Stimulated activated CD8-positive, alpha-beta memory T cell treated with anti-CD3 and anti-CD28 coated beads, Interleukin-15, amount 100 ng/mL, for 1 hour (primary cell): ENCODE results near the gene RPEL1.
"Not testable (repeated sequence)": the region's sequence is repeated elsewhere in the genome, so short reads cannot be mapped to it uniquely, and the experiment has no call there.

Source experiments
- DNase-seq: peaks from one replicate; pipeline ENCODE4 v3.0.0-alpha.2; 2020; ENCODE audit warnings: low read depth

Gene RPEL1

DNA sequence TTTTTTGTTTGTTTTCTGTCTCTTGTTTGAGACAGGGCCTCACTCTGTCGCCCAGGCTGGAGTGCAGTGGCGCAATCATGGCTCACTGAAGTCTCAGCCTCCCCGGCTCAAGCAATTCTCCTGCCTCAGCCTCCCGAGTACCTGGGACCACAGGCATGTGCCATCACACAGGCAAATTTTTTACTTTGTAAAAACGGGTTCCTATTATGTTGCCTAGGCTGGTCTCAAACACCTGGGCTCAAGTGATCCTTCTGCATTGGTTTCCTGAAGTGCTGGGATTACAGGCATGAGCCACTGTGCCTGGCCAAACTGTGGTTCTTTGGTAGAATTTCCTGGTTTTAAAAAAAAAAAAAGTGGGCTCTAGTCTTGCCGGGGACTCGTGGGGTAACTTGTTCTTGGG is at the start of gene RPEL1:
TSS of gene RPEL1 (plus strand) at position 301 of the 400 bp plus-strand sequence. CDS start 110 bp downstream, outside the sequence.
- DNase-seq = not testable (repeated sequence)

GRCh38 chr10:103196516-103196915 is 49.2 kb upstream of the RPEL1 start:
- no peak for DNase-seq

DNA sequence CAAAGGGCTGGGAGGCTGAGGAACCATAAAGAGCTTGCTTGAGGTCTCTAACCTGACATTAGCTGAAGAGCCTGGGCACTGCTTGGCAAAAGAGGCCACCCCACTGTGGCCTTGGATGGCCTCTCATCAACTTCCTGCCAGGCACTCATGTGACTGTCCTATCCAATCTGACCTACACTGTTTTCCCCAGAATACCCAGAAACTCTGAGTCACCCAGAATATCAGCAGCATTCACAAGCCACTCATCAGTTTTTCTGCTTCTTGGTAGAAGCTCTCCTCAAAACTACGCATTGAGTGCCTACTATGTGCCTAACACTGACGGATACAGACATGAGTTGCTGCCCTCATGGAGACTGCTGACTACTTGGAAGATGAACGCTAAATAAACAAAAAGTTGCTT is 48.5 kb upstream of the RPEL1 start:
- DNase-seq = no peak

GRCh38 chr10:103197903-103198302 is 47.8 kb upstream of the RPEL1 start:
- DNase-seq = no peak

GRCh38 chr10:103198648-103199047 is 47.0 kb upstream of the RPEL1 start:
- no peak for DNase-seq

- DNase-seq = no peak
Observed at GRCh38 chr10:103199488-103199887, 46.2 kb upstream of the RPEL1 start.

GRCh38 chr10:103202319-103202718 is 43.4 kb upstream of the RPEL1 start:
- DNase-seq = no peak

DNA sequence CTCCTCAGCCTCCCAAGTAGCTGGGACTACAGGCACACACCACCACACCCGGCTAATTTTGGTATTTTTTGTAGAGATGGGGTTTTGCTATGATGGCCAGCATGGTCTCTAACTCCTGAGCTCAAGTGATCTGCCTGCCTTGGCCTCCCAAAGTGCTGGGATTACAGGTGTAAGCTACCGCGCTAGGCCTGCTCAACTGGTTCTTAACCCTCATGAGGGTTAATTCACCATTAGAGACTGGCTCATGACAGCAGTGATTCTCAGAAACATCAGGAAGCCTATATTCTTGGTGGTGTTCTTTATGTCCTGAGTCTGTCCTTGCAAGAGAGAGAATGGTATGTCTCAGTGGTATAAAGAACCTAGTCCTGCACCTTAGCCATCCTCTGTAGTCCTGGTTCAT is 42.2 kb upstream of the RPEL1 start:
- DNase-seq = no peak

DNA sequence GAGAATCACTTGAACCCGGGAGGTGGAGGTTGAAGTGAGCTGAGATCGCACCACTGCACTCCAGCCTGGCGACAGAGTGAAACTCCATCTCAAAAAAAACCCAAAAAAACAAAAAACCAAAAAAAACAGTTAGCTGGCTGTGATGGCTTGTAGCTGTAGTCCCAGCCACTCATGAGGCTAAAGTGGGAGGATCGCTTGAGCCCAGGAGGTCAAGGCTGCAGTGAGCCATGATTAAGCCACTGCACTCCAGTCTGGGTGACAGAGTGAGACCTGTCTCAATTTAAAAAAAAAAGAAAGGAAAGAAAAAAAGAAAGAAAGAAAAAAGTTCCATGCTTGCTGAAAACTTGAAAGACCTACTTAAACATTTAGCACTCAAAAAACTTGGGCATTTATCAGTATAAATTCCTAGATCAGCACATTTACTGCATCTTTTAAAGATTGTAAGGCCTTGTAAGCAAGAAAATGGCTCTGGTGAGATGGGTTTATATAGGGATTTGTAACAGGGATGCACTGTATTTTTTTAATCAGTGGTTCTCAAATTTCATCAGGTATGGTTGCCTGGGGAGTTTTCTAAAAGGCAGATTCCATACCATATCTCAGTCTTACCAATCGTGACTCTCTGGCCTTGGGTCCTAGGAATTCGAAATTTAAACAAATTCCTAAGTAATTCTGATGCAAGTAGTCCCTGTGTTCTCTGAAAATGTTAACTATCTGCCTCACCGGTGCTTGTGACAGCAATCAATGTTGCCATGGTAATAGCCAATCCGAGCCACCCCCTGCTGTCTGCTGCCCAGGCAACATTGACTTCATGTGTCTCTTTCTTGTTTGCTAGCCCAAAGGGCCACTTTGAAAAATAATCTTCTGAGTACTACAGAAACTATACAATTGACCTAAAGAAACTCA is 41.1 kb upstream of the RPEL1 start:
- DNase-seq = no peak

GRCh38 chr10:103205401-103205800 is 40.3 kb upstream of the RPEL1 start:
- DNase-seq = not testable (repeated sequence)

DNA sequence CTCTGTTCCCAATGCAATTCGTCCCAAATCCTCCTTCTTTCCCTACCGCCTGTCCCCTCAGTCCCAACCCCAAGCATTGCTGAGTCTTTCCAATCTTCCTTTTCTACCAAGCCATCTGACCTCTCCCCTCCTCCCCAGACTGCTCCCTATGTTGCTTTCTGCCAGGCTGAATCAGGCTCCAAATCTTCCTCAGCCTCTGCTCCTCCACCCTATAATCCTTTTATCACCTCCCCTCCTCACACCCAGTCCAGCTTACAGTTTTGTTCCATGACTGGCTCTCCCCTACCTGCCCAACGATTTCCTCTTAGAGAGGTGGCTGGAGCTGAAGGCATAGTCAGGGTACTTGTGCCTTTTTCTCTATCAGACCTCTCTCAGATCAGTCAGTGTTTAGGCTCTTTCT is 39.0 kb upstream of the RPEL1 start:
- not testable (repeated sequence) for DNase-seq

GRCh38 chr10:103207141-103207540 is 38.5 kb upstream of the RPEL1 start:
- no peak for DNase-seq

DNA sequence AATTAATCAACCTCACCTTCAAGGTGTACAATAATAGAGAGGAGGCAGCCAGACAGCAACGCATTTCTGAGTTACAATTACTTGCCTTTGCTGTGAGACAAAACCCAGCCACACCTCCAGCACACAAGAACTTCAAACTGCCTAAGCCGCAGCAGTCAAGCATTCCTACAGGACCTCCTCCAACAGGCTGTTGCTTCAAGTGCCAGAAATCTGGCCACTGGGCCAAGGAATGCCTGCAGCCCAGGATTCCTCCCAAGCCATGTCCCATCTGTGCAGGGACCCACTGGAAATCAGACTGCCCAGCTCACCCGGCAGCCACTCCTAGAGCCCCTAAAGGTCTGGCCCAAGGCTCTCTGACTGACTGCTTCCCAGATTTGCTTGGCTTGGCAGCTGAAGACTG is 38.0 kb upstream of the RPEL1 start:
- DNase-seq = not testable (repeated sequence)

DNA sequence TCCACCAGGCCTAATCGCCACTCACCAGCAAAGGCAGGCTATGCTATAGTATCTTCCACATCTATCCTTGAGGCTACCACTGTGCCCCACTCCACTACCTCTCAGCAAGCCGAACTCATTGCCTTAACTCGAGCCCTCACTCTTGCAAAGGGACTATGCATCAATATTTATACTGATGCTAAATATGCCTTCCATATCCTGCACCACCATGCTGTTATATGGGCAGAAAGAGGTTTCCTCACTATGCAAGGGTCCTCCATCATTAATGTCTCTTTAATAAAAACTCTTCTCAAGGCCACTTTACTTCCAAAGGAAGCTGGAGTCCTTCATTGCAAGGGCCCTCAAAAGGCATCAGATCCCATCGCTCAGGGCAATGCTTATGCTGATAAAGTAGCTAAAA is 35.4 kb upstream of the RPEL1 start:
- not testable (repeated sequence) for DNase-seq

GRCh38 chr10:103215601-103216000 is 30.1 kb upstream of the RPEL1 start:
- no peak for DNase-seq

DNA sequence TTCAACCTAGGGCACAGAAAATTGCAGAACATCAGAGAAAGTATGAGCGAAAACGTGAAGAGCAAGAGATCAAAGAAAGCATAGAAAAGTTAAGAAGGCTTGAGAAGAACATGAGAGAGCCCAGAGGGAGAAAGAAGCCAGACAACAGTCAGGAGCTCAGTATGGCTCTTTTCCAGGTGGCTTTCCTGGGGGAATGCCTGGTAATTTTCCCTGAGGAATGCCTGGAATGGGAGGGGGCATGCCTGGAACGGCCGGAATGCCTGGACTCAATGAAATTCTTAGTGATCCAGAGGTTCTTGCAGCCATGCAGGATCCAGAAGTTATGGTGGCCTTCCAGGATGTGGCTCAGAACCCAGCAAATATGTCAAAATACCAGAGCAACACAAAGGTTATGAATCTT is 29.3 kb upstream of the RPEL1 start:
- not testable (repeated sequence) for DNase-seq

DNA sequence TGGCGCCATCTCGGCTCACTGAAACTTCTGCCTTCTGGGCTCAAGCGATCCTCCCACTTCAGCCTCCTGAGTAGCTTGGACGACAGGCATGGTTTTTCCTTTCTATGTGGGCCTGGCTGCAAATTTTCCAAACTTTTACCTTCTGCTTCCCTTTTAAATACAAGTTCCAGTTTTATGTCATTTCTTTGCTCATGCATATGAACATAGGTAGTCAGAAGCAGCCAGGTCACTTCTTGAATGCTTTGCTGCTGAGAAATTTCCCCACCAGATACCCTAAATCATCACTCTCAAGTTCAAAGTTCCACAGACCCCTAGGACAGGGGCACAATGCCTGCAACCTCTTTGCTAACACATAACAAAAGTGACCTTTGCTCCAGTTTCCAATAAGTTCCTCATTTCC is 21.6 kb upstream of the RPEL1 start:
- no peak for DNase-seq

DNA sequence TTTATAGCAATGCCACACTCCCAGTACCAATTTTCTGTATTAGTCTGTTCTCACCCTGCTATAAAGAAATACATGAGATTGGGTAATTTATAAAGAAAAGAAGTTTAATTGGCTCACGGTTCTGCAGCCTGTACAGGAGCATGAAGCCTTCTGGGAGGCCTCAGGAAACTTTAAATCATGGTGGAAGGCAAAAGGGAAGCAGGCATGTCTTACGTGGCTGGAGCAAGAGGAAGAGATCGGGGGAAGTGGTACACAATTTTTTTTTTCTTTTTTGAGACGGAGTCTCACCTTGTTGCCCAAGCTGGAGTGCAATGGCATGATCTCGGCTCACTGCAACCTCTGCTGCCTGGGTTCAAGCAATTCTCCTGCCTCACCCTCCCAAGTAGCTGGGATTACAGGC is 21.0 kb upstream of the RPEL1 start:
- DNase-seq = not testable (repeated sequence)

DNA sequence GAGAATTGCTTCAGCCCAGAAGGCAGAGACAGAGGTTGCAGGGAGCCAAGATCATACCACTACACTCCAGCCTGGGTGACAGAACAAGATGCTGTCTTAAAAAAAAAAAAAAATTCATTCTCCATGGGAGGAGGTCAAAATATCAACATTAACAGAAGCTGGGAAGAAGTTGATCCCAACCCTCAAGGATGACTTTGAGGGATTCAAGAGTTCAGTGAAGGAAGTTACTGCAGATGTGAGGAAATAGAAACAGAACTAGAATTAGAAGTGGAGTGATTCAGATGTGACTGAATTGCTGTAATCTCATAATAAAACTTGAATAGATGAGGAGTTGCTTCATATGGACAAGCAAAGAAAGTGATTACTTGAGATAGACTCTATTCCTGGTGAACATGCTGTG is 19.7 kb upstream of the RPEL1 start:
- no peak for DNase-seq

- no peak for DNase-seq
Observed at GRCh38 chr10:103227416-103227815, 18.3 kb upstream of the RPEL1 start.

- DNase-seq = no peak
Observed at GRCh38 chr10:103231047-103231551, 14.6 kb upstream of the RPEL1 start.

GRCh38 chr10:103232131-103232673 is 13.5 kb upstream of the RPEL1 start:
- no peak for DNase-seq

- DNase-seq = no peak
Observed at GRCh38 chr10:103232772-103233488, 12.8 kb upstream of the RPEL1 start.
